Suprapubic skin (tissue), 4 donors: Measurements from ENCODE around the gene LRIG1.

Experiments used
- CTCF ChIP-seq, 2 donors: fragments of 200-600 bp in 1 of 2; fragments of 450-650 bp in 1 of 2; sonication (generic) in 1 of 2; IDR thresholded peaks; one replicate each; pipeline ENCODE4 v1.5.1; 2016 to 2019; ENCODE audit warnings: antibody characterized with exemption in 2 of 2, mild to moderate bottlenecking in 1 of 2, moderate library complexity in 1 of 2
- EP300 ChIP-seq: sonication (generic); formaldehyde crosslinking; IDR thresholded peaks from one replicate; pipeline ENCODE4 v1.6.1; 2017; ENCODE audit warnings: antibody characterized with exemption
- POLR2A ChIP-seq, 2 donors: fragments of 450-650 bp; IDR thresholded peaks; one replicate each; pipeline ENCODE4 v1.6.1; 2017; ENCODE audit warnings: antibody characterized with exemption in 2 of 2, mild to moderate bottlenecking in 2 of 2, moderate library complexity in 2 of 2
- POLR2AphosphoS5 ChIP-seq, 3 donors: sonication (generic); formaldehyde crosslinking; IDR thresholded peaks; one replicate each; pipeline ENCODE4 v1.6.1; 2017; ENCODE audit warnings: antibody characterized with exemption in 3 of 3

GRCh38 chr3:66493458-66494099 is 7.2 kb downstream of the LRIG1 start:
- no peak for TF ChIP-seq POLR2A (IDR thresholded peaks at IDR 0.05)
- TF ChIP-seq CTCF (IDR thresholded peaks at IDR 0.05), result no peak
- no peak for TF ChIP-seq EP300
- no peak for TF ChIP-seq POLR2AphosphoS5 (IDR thresholded peaks at IDR 0.05)
